Head of caudate nucleus (tissue), 42 donors: ENCODE results near the gene DDRGK1.

Experiments
- DNase-seq, 42 donors: peaks; one replicate each; pipeline versions ENCODE4 v3.0.0 to v3.0.0-alpha.2; 2020 to 2021; ENCODE audit warnings: mixed read lengths in 7 of 42
- intact Hi-C: fragments of 100-400 bp; cut with DNase I; formaldehyde crosslinking; loops from one replicate; pipeline ENCODE4 v1.15.0; 2022

Gene DDRGK1

DNA sequence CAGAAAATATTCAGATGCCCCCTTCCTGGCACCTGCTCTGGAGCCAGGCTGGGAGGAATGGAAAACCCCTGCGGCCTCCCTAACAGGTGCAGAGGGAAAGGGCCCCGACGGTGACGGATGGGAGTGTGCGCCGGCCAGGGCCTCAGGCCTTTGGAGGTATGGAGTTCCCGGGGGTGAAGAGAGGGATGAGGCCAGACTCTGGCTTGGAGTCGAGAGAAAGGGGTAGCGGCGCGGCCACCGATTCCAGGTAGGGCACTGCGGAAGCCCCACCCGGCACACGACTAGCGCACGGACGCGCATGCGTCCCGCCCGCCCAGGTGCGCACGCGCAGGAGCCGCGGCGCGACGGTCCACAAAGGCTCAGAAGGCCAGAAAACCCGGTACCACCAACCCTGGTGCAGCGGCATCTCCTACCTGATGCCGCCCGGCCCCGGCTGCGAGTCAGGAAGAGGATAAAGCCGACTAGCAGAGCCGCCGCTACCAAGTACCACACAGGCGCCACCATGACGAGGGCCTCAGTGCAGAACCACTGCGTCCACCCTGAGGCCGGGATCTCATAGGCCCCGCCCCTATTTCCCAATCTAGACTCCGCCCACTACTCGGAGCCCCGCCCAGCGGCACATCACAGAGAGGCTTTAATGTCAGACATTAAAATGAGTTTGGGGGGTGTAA, at the start of gene DDRGK1:
Gene DDRGK1, minus strand, starts transcription at position 559 of the 671 bp plus-strand sequence. Its CDS starts 55 bp downstream, at position 504.
- intact Hi-C loops = no loop called here
- peak; percentile 82 to 95 (median 90) for DNase-seq

DNA sequence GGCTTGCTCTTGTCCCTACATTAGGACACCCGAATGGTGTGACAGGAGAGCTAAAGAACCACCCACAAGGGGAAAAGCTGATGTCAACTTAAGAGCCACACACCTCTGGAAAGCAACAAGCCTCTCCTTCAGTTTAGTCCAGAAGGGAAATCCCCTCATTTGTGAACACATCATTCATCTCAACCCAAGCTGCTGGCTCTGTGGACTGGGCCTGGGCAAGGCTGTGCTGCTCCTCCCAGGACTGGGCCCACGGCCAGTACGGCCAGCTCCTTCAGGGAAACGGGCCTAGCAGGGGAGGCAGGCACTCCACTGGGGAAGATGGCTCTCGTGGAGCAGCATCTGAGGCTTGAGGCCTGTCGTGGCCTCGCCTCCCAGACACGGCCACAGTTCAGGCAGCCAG, 47.3 kb upstream of the DDRGK1 start:
- intact Hi-C loops = no loop called here
- DNase-seq = peak in 30 of 42 donors; percentile 15 to 77 (median 52)

- no peak for DNase-seq
These were observed 45.6 kb upstream of the DDRGK1 start for GRCh38 chr20:3250091-3250504.

GRCh38 chr20:3248993-3249347, 44.5 kb upstream of the DDRGK1 start:
- intact Hi-C loops = no loop called here
- no peak for DNase-seq

More at GRCh38 chr20:3250091-3250504, 45.6 kb upstream of the DDRGK1 start:
- intact Hi-C loops = no loop called here

GRCh38 chr20:3248167-3248992, 43.9 kb upstream of the DDRGK1 start:
- peak in 1 of 42 donors; percentile 18 for DNase-seq

GRCh38 chr20:3247638-3248037, 43.2 kb upstream of the DDRGK1 start:
- no peak for DNase-seq
- intact Hi-C loops = no loop called here

More at GRCh38 chr20:3248167-3248992, 43.9 kb upstream of the DDRGK1 start:
- intact Hi-C loops = no loop called here

GRCh38 chr20:3246682-3247081, 42.2 kb upstream of the DDRGK1 start:
- no peak for DNase-seq
- intact Hi-C loops = no loop called here

GRCh38 chr20:3245711-3246110, 41.2 kb upstream of the DDRGK1 start:
- intact Hi-C loops = no loop called here
- no peak for DNase-seq

- intact Hi-C loops = no loop called here
- no peak for DNase-seq
These were observed 40.7 kb upstream of the DDRGK1 start for GRCh38 chr20:3245156-3245555.

DNA sequence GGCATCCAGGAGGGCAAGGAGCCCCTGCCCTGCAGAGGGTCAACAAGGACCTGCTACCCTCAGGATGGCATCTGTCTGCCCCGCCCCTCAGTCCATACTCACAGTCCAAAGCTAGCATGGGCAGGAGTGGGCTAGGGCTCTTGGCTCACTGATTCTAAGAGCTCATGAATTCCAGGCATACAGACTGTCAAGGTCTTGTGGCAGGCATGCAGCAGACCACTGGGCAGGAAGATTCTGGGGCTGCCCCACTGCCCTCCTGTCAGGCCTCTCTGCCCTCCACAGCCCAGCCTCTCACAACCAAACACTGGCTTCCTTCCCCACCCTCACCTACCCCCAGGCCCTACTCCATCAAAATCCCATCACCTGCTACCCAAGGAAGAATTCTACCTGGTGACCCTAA, 40.1 kb upstream of the DDRGK1 start:
- no peak for DNase-seq
- intact Hi-C loops = no loop called here

GRCh38 chr20:3243718-3244358, 39.4 kb upstream of the DDRGK1 start:
- intact Hi-C loops = no loop called here
- no peak for DNase-seq

DNA sequence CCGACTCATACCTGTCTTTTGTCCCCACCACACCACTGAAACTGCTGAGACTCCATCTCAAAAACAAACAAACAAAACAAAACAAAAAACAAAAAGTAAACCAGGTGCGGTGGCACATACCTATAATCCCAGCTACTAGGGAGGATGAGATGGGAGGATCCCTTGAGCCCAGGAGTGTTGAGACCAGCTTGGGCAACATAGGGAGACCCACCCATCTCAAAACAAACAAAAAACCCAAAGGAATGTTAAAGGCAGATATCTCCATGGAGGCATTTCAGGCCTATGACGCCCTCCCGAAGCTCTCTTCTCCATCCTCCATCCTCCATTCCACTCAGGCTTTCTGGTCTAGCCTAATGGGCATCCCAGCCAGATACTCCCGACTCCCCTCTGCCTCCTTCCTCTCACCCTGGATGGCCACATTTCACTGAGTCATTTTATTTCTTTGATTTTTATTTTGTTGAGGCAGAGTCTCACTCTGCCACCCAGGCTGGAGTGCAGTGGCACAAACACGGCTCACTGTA, 37.8 kb upstream of the DDRGK1 start:
- intact Hi-C loops = no loop called here
- no peak for DNase-seq

GRCh38 chr20:3240776-3241363, 36.4 kb upstream of the DDRGK1 start:
- intact Hi-C loops = no loop called here
- no peak for DNase-seq

DNA sequence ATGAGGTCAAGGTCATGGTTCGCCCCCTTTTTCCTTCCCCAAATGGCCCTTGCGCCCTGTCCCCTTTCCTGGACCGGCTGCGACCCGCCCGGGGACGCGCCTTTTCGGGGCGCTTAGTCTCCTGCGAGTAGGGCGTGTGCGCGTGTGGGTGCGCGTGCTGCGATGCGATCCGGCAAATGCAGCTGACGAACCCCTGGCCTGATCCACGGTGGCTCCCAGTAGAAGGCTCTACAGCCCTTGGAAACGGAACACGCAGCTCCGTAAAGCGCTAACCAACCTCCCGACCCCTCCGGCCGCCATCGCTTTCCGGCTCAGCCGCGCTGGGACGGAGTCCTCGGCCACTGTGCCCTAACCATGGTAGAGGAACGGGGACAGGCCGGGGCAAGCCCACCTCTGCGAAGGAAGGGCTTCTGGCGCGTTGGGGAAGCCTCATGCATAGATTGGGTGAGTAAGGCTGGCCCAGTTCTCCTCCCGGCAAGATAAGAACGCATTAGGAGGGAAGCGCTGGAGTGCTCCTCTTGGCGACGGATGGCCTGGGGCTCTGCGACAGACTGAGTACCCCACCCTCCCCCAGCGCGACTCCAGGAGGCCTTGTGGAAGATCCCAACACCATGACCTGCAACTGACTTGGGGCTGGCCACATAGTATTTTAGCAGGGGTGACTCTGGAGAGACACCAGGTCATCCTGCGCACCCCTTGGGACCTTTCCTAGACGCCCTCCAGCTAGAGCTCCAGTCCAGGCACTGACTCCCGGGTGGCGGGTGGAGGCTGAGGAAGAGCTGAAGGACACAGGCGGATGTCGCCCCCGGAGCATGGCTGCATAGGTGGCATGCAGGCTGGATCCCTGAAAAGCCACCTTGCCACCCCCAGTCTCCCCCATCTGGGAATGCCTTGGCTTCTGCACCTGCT, 35.6 kb upstream of the DDRGK1 start:
- intact Hi-C loops = no loop called here
- no peak for DNase-seq

DNA sequence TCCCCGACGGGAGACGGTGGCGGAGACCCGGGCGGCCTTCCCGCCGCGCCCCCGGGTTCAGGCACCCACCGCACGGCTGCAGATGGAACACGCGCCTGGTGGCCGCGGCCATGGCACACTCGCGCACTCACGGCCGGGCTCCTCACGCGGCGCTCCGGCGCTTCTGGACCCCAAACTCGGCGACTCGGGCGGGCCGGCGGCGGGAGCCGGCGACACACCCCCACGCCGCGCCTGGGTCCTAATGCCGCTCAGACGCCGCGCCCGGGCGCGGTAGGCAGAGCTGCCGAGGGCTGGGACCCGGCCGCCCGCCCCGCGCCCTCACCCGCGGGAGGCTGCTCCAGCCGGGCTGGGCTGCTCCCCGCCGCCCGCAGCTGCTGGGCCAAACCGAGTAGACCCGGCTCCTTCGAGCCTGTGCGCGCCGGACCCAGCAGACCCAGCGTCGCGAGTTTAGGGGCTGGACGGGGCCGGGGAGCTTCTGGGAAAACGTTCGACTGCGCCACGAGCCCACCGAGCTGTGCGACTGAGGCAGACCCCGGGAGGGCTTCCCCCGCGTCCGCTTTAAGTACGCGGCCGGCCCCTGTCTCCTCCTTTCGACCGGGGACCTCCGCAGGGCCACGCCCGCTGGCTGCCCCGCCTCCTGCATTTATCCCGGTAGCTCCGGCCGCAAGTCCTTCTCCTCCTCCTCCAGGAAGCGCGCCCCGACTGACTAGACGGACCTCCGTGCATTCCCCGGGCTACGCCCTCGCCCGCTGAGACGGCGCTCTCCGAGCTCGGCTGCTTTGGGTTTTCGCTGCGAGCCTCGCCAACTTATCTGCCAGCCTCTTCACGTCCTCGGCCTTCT, 34.8 kb upstream of the DDRGK1 start, which contains the start of gene SLC4A11:
Gene SLC4A11, minus strand, starts transcription at position 165 of the 841 bp plus-strand sequence. Its CDS starts 53 bp downstream, at position 112.
- DNase-seq = peak in 19 of 42 donors; percentile 19 to 62 (median 35)
- intact Hi-C loops = no loop called here

- no peak for DNase-seq
- intact Hi-C loops = no loop called here
These were observed 34.1 kb upstream of the DDRGK1 start for GRCh38 chr20:3238616-3239025.

DNA sequence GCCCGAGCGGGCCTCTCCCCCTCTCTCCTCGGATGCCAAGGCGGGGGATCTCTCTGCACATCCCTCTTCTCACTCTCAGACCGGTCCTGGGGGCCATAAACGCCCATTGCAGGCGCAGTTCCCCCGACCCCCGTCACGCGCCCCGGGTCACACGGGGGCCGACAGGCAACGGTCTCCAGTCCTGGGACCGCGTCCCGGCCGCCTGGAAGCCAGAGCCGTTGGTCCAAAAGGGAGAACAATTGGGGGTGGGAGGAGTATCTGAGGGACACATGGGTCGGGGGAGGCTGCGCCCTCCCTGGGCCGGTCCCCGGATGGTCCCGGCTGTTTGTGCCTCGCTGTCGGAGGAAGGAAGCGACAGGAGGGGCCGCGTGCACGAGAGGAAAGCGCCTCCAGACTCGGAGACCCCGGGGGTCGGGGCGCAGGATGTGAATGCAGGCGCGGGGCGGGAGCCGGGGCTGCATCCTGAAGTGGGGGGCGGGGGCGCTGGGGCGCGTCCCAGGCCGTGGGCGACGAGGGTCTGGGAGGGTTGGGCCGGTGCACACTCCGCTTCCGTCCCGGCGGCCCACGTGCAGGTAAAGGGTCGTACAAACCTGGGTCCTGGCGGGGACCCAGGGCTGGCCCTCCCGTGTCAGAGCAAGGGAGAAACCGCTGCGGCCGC, 33.6 kb upstream of the DDRGK1 start:
- intact Hi-C loops = no loop called here
- no peak for DNase-seq
